ENCODE results near the gene NCAPG.

- TF ChIP-seq, protein P1, sequence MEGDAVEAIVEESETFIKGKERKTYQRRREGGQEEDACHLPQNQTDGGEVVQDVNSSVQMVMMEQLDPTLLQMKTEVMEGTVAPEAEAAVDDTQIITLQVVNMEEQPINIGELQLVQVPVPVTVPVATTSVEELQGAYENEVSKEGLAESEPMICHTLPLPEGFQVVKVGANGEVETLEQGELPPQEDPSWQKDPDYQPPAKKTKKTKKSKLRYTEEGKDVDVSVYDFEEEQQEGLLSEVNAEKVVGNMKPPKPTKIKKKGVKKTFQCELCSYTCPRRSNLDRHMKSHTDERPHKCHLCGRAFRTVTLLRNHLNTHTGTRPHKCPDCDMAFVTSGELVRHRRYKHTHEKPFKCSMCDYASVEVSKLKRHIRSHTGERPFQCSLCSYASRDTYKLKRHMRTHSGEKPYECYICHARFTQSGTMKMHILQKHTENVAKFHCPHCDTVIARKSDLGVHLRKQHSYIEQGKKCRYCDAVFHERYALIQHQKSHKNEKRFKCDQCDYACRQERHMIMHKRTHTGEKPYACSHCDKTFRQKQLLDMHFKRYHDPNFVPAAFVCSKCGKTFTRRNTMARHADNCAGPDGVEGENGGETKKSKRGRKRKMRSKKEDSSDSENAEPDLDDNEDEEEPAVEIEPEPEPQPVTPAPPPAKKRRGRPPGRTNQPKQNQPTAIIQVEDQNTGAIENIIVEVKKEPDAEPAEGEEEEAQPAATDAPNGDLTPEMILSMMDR (conservative IDR thresholded peaks at IDR 0.05 in 1 of 2, IDR thresholded peaks at IDR 0.05 in 1 of 2; ENCODE audit: low read depth in 1 of 2, low read length in 2 of 2), result no peak
- TF ChIP-seq EZH2 (IDR thresholded peaks at IDR 0.05; ENCODE audit: low read length, missing control alignments), result no peak
Observed at GRCh38 chr4:17865866-17866363, 55.1 kb downstream of the NCAPG start.
